GM18870 (cell line): Measurements from ENCODE around the gene SH3RF3.

Source experiments
- ATAC-seq: cut with Tn5 transposase; IDR thresholded peaks from one replicate; pipeline ENCODE4 v1.9.1; 2021; ENCODE audit warnings: moderate library complexity; ENCODE audit not compliant: unreplicated experiment

SH3RF3 gene

DNA sequence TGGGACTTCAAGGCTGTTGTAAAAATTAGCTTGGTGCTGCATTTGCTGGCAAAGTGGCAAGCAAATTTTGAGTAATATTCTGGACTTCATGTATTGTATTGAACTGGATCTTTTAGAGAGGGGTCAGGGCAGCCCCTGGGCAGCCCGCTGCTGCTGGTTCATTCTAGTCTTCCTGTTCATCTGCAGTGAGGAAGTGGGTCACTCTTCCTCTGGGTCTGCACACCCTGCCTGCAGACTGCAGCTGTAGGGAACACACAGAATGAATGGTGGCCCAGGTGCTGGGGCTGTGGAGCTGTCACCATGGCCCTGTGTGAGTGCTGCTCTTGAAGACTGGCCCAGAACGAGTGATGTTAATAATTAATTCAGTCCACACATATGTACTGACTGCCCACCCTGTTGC is 9.4 kb downstream of the SH3RF3 start:
- ATAC-seq: no peak

DNA sequence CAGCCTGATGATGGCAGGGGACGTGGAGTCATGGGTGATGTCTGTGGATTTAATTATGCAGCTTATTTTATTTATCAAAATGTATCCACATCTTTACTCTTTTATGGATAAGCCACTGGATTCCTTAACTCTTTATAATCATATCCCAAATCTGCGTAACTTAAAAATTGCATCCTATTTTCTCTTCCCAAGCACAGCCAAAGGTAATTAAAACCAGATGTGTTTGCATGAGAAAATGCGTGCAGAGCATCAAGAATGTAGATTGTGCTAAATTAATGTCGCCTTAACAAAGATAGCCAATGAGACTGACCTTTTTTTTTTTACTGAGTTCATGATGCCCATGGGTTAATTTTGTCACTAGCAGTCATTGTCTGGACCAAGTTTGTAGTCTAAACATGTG is 10.0 kb downstream of the SH3RF3 start:
- ATAC-seq: no peak

DNA sequence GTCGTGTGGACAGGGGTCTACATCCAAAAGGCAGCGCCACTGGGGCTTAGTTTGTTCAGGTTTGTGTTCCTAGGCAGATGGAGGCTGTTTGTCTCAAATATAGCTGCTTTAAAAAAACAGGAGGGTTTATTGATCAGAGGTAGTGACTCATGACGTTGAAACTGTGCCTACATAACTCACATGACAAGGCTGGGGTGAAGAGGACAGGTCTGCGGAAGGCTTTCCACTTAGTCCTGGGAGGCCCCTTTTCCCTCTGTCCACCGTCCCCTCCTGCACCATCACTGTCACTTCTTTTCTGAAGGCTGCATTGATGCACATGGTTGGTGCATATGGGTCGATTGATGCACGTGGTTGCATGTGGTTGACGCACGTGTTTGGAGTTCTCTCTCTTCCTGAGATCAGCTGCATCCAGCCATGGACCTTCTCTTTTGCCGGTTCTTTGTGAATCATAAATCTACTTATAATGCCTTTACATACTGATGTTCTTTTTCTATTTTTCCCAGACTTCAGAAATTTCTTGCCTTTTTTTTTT is 10.9 kb downstream of the SH3RF3 start:
- ATAC-seq: no peak

DNA sequence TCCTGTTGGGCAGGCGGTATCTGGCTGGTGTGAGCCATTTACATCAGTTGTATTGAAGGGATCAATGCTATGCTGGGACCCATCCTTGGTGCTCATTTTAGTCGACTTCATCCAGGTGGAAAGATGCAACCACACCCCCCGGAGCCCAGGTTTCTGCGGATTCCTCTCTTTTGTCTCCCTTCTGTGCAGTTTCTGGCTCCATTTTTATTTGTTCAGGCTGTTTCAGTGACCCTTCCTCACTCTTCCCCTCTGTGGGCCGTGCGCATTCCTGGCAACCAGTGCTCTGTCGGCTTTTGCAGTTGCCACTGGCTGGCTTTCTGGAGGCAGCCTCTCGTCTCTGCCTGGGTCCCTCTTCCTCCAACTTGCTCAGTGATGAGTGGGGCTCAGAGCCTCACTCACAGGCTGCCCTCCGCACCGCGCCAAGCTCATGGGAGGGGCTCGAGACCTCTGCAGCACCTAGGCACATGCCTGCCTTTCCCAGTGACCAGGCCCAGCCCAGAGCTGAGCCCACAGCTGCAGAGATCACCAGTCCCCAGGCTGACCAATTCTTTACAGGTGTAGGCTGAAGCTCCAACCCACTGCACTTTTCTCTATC is 12.1 kb downstream of the SH3RF3 start:
- no peak for ATAC-seq

DNA sequence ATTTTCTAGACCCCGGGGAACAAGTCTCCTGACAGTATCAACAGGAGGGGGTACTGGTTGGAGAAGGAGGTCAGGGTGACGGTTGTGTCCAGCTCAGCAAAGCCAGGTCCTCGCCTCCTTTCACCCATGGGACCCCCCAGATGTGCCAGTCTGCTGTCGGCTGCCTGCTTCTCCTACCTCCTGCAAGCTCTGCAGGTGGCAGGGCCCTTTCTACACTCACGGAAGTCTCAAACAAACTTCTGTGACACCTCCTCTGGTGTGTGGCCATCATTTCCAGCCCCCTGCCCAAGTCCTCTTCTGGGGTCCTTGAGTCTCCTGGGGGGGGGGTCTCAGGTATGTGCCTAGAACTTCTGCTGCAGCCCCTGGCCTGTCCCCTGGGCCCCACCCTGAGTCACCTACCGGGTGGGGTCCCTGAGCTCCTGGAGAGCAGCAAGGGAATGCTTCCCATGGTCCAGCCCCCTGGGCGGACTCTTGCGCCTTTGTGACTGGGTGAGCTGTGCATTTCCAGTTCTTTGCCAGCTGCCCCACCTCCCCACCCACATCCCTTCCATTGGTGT is 12.8 kb downstream of the SH3RF3 start:
- no peak for ATAC-seq

DNA sequence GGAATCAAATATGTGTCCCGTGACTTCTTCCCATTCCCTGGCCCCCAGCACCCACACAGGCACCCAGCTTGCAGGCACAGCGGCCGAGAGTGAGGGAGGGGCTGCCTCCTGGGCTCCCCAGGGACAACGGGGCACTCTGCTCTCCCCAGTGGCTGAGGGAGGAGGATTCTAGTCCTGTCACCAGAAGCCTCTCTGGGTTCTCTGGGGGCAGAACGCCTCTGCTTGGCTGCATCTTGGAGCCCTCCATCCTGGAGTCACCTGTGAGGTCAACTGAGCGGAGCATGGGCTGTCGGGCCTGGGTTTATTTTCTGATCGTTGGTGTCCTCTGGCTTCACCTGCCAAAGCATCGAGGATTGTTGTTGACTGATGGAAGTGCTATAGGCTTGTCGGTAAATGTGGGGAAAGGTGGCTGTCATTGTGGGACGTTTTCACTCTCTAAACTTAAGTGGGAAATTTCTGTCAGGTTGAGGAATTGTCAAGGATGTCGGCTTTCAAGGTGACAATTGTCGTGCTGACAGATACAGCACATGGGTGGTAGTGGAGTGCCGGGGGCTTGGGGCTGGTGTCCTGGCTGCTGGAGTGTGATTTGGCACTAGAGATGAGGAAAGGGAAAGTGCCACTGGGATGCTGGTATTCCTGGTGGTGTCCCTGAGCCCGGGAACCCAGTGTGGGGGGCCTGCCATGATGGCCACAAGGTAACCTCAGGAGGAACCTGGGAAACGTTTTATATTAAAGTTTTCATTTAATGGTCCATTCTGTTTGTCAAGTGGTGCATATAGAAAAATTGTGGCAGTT is 13.6 kb downstream of the SH3RF3 start:
- ATAC-seq: no peak

DNA sequence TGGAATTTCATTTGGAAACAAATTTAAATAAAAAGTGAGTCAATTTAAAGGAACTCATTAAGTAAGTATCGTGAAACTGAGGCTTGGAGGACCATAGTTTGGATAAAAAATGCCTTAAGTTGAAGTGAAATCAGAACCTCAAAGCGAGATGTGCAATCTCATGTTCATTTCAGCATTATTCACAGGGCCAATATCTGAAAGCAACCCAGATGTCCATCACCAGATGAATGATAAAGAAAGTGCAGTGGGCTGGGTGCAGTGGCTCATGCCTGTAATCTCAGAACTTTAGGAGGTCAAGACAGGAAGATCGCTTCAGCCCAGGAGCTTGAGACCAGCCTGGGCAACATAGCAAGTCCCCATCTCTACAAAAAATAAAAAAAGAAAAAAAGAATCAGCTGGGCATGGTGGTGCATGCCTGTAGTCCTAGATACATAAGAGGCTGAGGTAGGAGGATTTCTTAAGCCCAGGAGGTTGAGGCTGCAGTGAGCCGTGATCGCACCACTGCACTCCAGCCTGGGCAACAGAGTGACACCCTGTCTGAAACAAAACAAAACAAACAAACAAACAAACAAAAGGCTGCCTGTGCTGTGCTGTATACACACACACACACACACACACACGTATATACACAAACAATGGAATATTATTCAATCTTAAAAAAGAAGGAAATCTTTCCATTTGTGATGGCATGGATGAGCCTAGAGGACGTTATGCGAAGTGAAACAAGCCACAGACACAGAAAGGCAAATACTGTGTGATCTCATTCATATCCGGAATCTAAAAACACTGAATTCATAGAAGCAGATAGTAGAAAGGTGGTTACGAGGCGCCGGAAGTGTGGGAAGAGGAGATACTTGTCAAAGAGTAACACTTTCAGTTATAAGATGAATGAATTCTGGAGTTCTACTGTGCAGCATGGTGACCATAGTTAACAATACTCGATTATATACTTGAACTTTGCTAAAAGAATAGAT is 14.5 kb downstream of the SH3RF3 start:
- ATAC-seq: peak; percentile 77

DNA sequence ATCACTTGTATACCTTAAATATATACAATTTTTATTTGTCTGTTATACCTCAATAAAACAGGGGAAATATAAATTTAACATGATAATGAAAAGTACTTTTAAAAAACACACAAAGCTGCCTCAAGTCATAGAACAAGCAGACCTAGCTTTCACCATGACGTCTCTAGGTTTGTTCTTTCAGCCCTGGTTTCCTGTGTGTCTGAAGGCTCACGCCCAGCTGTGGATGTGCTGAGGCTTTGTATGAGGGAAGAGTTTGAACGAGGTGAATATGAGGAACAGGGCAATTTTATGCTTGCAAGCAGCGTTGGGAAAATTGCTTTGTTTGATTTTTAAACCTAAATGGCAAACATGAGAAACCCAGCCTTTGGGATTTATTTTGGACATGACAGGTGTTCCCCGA is 15.3 kb downstream of the SH3RF3 start:
- ATAC-seq: no peak

DNA sequence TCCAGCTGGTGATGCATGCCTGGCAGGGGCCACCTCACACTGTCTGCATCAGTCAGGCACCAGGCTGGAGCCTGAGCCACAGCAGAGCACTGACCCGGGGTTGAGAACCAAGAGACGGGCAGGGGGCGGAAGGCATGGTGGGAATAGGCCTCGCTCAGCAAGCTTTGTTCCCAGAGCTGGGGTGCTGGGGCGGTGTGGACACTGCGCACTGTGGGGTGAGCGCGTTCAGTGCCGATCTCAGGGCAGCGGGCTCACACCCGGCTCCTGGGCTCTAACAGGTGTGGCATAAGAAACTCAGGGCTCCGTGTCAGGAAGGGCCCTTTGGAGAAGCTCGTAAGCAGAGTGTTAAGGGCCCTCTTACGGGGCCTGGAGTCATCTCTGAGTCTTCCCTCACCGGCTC is 15.7 kb downstream of the SH3RF3 start:
- ATAC-seq: no peak

DNA sequence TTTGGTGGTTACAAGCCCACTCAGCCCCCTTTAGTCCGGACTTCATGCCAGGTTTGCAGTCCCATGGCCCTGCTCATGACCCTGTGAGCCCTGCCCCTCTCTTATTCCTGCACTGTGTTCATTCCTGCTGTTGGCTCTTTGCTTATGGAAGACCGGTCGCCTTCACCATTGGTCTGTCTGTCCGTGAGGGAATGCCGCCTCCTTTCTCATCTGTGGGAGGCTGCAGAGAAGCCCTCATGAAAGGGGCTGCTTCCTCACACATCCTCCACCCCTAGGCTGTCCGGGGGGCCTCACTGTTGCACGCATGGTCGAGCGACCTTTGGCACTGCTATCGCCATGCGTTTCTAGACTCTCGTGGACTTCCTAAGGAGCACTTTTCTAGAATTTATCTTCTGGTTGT is 16.3 kb downstream of the SH3RF3 start:
- ATAC-seq: no peak

DNA sequence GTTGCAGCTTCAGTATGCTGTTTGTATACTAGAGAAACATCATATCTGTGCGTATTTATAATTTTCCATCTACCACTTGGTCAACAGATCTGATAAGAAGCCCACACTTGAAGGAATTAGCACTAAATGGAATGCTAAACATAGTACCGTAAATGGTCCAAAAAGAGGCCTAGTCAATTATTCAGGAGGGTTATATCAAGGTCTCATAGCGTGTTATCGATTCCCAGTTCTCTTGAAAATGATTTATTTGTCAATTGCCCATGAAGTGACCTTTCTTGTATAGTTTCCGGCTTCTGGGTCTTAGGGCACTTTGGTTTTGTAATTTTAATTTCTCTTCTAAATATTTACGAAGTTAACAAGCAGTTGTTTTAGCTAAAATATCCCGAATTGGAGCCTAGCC is 18.4 kb downstream of the SH3RF3 start:
- ATAC-seq: no peak

DNA sequence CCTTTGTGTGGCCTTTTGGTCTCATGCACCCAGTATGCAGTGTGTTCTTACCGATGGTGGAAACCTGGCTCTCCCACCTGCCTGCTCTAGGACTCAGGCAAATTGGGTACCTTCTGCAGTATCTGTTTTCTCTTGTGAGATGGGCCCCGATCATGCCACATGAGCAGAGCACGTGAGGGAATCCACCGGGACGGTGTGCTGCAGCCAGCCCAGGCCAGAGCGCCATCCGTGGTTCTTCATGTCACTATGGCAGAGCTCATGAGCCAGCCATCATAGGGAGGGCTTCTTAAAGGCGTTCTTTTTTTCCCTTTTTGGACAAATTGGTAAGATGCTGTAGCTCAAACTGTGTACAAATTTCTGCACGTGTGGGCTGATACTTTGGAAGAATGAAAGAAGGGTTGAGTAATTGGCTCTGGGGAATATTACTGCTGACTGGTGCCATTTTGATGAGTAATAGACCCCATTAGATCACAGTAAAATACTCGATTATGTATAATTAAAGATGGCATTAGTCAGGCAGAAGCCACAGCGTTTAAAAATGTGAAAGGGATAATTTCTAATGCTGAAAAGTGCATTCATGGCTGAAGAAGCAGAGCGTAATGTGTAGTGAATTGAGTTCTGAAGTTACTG is 19.2 kb downstream of the SH3RF3 start:
- no peak for ATAC-seq

DNA sequence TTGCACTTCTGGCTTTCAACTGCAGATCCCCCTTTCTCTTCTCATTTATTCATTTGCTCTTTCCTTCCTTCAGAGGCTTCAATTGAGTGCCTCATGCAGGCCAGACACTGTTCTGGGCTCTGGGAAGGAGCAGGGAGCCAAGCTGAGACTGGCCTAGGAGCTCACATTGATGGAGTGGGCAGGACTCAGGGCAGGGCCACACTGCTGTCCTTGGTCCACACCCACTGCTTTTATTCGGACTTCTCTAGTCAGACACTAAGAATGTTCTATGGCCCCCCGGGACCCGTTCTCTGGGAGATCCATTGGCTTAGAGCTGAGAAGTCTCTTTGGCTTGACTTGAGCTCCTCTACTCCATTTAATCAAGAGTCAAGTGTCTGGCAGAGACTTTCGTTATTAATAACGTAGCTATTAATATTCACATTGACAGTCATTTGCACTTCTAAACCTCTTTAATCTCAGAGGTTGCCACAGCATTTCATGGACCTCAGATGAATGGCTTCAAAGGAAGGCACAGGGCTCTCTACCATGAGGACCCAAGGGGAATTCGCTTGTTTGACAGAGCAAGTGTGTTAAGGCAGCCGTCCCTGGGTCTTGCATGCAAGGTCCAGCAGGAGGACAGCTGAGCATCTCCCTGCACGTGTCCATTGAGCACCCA is 20.1 kb downstream of the SH3RF3 start:
- ATAC-seq: no peak

DNA sequence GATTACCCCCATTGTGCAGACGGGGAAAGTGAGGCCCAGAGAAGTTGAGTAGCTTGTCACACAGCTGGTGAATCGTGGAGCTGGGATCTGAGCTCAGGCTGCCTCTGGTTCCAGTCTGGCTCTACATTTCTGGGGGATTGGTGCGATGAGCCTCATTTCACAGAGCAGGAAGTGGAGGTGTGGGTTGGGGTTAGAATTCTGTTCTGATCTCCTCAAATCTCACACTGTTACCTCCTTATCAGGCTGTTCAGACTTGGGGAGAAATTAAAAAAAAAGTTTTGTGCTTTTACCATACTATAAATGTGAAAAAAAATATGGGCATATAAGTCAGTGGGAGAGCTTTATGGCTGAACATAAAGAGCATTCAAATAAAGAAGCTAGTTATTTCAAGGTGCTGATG is 21.6 kb downstream of the SH3RF3 start:
- ATAC-seq: no peak

DNA sequence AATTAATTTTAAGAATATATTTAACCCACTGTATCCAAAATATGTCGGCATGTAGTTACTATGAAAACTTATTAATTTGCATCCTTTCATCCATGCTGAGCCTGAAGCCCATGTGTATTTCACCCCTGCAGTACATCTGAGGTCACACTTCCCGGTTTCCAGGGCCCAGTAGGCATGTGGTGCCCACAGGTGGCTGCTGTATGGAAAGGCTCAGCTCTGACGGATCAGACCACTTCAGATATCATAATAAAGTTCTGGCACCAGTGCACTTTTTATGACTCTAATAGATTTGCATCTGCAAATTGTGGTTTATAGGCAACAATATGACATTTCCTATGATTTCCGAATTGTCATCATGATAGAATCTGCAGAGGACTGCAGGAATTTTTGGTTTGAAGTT is 22.5 kb downstream of the SH3RF3 start:
- no peak for ATAC-seq

DNA sequence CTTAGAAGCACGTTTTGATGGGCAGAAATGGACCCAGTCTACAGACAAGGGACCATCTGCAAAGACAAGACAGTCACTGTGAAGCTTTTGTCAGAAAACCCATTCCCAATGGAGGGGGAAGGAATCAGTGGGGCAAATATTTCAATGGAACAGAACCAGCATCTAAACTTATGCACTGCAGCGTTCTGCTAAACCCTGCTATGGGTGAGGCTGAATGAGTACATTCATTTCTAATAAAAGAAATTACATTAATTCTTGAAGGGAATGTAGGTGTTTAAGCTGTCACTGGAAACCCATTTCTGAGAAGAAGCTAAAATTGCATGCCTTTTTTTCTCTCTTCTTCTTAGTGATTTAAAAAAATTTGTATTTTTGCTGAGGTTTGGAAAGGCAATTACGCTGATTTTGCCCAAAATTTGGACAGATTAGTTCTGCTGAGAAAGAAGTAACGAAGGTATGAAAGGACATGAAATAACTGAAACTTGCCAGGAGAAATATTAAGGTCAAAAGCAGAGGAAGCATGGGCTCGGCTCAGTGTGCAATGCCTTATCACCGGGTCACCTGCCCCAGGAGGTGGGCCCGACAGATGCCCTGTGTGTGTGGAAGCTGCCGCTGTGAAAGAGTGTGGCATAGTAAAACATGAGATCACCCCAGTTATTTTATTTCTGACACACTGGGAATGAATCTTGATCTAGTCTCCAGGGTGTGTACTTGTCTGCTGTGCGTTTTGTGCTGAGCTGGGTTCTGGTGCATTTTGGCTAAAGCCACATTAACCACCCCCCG is 24.2 kb downstream of the SH3RF3 start:
- no peak for ATAC-seq

DNA sequence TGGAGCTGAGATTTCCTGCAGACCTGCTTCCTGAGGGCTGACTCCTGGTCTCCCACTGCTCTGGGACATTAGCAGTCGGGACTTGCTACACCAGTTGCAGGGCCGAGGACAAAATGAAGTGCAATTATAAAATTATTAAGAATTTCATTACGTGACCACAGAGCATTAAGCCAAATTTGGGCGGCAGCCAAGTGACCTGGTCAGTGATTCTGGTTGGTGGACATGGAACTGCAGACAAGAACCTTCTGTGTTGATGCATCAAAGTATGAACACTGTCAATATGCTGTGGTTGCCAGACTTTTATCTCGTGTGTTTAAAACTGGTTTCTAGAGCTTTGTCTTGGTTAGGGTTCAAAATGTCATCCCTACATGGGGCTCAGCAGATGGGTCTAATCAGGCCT is 24.8 kb downstream of the SH3RF3 start:
- no peak for ATAC-seq

DNA sequence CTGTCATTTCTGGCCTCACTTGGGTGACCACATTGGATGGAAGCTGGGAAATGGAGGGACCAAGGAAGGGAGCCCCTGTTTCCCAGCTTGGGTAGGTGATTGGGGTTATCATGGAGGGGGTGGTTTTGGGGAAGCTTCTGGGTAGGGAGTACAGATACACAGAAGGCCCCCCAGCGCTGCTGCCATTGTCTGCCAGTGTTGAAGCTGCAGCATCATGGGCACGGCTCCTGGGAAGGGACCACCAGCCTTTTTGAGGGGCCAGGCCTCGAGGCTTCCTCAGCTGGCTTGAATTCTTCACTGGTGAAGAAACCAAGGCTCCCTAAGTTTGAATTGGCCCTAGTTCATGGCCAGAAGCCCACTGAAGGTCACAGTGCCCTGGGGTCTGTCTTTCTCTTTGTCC is 25.2 kb downstream of the SH3RF3 start:
- ATAC-seq: no peak
